ENCODE measurements around the gene RPS24.

Gene RPS24

DNA sequence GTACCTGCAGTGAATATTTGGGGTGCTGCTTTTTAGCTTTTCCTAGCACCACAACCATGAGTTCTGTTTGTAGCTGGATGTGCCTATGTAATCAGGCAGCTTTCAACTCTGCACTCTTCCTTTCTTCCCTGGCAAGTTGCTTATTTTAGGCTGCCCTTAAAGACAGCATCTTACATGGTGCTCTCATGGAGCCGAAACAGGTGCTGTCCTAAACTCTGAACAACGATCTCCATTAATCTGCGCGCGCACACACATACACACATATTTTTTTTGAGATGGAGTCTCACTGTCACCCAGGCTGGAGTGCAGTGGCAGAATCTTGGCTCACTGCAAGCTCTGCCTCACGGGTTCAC, 9.1 kb downstream of the RPS24 start:
- DNase-seq = no peak
- Histone ChIP-seq H3K27me3 (ENCODE audit: insufficient read depth, low read depth, severe bottlenecking) (no peaks in the 10 kb centered on the region), H3K36me3 (peaks cover 62% of the 10 kb centered on the region), H3K27ac (no peak overlapping the region), H3K9me3 (ENCODE audit: severe bottlenecking) (no peaks in the 10 kb centered on the region), H3K4me3 (ENCODE audit: low read depth, low read length) (no peak overlapping the region)
- TF ChIP-seq, protein P1, sequence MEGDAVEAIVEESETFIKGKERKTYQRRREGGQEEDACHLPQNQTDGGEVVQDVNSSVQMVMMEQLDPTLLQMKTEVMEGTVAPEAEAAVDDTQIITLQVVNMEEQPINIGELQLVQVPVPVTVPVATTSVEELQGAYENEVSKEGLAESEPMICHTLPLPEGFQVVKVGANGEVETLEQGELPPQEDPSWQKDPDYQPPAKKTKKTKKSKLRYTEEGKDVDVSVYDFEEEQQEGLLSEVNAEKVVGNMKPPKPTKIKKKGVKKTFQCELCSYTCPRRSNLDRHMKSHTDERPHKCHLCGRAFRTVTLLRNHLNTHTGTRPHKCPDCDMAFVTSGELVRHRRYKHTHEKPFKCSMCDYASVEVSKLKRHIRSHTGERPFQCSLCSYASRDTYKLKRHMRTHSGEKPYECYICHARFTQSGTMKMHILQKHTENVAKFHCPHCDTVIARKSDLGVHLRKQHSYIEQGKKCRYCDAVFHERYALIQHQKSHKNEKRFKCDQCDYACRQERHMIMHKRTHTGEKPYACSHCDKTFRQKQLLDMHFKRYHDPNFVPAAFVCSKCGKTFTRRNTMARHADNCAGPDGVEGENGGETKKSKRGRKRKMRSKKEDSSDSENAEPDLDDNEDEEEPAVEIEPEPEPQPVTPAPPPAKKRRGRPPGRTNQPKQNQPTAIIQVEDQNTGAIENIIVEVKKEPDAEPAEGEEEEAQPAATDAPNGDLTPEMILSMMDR (IDR thresholded peaks at IDR 0.05; ENCODE audit: low read depth, low read length) = no peak

DNA sequence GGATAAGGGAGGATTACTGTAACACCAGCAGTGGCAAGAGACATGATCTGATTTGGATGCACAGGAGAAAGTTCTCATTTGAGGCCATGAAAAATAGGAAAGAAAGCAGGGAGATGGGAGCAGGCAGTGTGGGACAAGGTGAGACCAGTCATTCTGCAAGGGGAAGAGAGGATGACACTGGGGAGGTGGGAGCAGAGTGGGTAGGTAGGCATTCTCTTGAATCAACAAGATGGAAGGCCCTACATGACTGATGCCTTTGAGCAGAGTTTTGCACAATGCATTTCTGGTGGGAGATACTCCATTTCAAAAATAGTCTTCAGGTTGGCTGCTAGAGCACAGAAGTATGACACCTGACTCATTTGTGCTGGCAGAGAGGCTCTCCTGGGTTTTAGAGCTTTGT, 10.5 kb downstream of the RPS24 start:
- Histone ChIP-seq H3K27ac (no peak overlapping the region), H3K4me3 (ENCODE audit: low read depth, low read length) (no peak overlapping the region), H3K9me3 (ENCODE audit: severe bottlenecking) (no peaks in the 10 kb centered on the region), H3K36me3 (peaks cover 48% of the 10 kb centered on the region), H3K27me3 (ENCODE audit: insufficient read depth, low read depth, severe bottlenecking) (no peaks in the 10 kb centered on the region)
- no peak for DNase-seq
- TF ChIP-seq, protein P1 (IDR thresholded peaks at IDR 0.05; ENCODE audit: low read depth, low read length) = no peak

DNA sequence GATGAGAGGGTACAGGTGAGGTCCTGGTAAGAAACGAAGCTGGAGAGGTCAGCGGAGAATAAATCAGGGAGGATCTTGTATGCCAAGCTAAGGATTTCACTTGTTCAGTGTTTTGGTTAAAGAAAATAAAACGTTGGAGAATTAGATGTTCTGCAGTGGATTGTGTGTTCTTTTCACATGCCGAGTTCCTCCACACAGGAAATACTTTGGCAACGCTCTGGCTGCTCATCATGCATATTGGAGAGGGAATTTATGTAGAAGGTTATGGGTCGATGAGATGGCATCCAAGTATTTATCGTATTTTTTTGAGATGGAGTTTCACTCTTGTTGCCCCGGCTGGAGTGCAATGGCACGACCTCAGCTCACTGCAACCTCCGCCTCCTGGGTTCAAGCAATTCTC, 11.0 kb downstream of the RPS24 start:
- TF ChIP-seq, protein P1 (IDR thresholded peaks at IDR 0.05; ENCODE audit: low read depth, low read length) = no peak
- Histone ChIP-seq H3K27me3 (ENCODE audit: insufficient read depth, low read depth, severe bottlenecking) (no peaks in the 10 kb centered on the region), H3K4me3 (ENCODE audit: low read depth, low read length) (no peak overlapping the region), H3K36me3 (peaks cover 43% of the 10 kb centered on the region), H3K9me3 (ENCODE audit: severe bottlenecking) (no peaks in the 10 kb centered on the region), H3K27ac (no peak overlapping the region)
- no peak for DNase-seq

- no peak for DNase-seq
- Histone ChIP-seq H3K9me3 (ENCODE audit: severe bottlenecking) (no peaks in the 10 kb centered on the region), H3K36me3 (peaks cover 37% of the 10 kb centered on the region), H3K4me3 (ENCODE audit: low read depth, low read length) (no peak overlapping the region), H3K27ac (no peak overlapping the region), H3K27me3 (ENCODE audit: insufficient read depth, low read depth, severe bottlenecking) (no peaks in the 10 kb centered on the region)
- TF ChIP-seq, protein P1 (IDR thresholded peaks at IDR 0.05; ENCODE audit: low read depth, low read length) = no peak
Measured at GRCh38 chr10:78045237-78045636, 11.6 kb downstream of the RPS24 start.

- Histone ChIP-seq H3K27ac (no peak overlapping the region), H3K36me3 (peaks cover 31% of the 10 kb centered on the region), H3K9me3 (ENCODE audit: severe bottlenecking) (no peaks in the 10 kb centered on the region), H3K27me3 (ENCODE audit: insufficient read depth, low read depth, severe bottlenecking) (no peaks in the 10 kb centered on the region), H3K4me3 (ENCODE audit: low read depth, low read length) (no peak overlapping the region)
- no peak for DNase-seq
- TF ChIP-seq, protein P1 (IDR thresholded peaks at IDR 0.05; ENCODE audit: low read depth, low read length) = no peak
Measured at GRCh38 chr10:78045856-78046255, 12.2 kb downstream of the RPS24 start.

GRCh38 chr10:78046711-78047269, 13.1 kb downstream of the RPS24 start:
- H3K36me3 ChIP-seq = peaks cover 22% of the 10 kb centered on the region
- no peak overlapping the region for H3K4me3 ChIP-seq (ENCODE audit: low read depth, low read length)
- no peak overlapping the region for H3K27ac ChIP-seq
- no peak for DNase-seq
- no peaks in the 10 kb centered on the region for H3K9me3 ChIP-seq (ENCODE audit: severe bottlenecking)
- TF ChIP-seq, protein P1 (IDR thresholded peaks at IDR 0.05; ENCODE audit: low read depth, low read length) = no peak
- no peaks in the 10 kb centered on the region for H3K27me3 ChIP-seq (ENCODE audit: insufficient read depth, low read depth, severe bottlenecking)

All from WERI-Rb-1 (cell line).